Stimulated activated CD4-positive, alpha-beta T cell treated with anti-CD3 and anti-CD28 coated beads, Interleukin-4, amount 100 ng/mL, for 4 hours (primary cell): ENCODE measurements around the gene RGS13.

Experiments
- DNase-seq, 2 experiments: peaks; one replicate each; pipeline ENCODE4 v3.0.0-alpha.2; 2020

Gene RGS13, protein sequence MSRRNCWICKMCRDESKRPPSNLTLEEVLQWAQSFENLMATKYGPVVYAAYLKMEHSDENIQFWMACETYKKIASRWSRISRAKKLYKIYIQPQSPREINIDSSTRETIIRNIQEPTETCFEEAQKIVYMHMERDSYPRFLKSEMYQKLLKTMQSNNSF

GRCh38 chr1:192635939-192636338 is at the start of gene RGS13:
Gene RGS13 (plus strand): TSS chr1:192636147. CDS start chr1:192644335, 8,188 bp downstream.
- DNase-seq: no peak

DNA sequence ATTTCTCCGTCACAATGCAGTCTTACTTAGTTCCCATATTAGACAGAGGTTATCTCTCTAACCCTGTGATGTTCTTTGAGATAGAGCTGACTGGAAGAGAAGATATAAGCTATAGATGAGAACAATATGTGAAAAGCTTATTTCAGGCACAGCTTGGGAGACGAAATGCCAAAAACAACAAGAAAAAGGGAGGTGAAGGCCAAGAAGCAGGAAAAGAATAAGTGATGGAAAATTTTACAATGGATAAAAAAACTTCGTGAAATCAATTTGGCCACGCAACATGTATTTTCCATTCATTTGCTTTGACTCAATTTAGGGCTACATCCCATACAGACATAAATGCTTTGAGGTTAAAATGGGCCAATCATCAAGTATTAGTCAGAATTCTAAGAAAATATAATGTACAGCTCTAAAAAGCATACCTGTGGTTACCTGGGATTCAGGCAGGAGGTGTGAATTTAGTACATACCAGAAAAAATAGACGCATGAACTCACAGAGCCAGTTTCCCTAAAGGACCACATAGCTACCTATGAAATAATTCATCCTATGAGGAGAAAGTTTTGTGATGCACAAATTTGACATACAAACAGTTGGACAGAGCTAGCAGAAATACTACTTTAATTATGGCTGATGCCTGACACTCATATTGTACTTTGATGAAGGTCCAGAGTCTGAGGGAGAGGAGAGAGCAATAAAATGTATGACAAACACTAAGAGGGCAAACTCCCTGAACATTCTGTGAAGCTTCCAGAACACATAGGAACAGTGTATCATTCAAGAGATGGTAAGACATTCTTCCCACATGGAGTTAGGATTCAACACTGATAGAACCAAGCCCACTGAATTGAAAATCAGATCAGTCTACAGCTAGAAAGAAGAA is 48.3 kb upstream of the RGS13 start:
- no peak for DNase-seq

- DNase-seq: no peak
Observed at GRCh38 chr1:192588546-192588945, 47.4 kb upstream of the RGS13 start.

GRCh38 chr1:192589813-192590212 is 46.1 kb upstream of the RGS13 start:
- DNase-seq: no peak

GRCh38 chr1:192592517-192592916 is 43.4 kb upstream of the RGS13 start:
- no peak for DNase-seq

DNA sequence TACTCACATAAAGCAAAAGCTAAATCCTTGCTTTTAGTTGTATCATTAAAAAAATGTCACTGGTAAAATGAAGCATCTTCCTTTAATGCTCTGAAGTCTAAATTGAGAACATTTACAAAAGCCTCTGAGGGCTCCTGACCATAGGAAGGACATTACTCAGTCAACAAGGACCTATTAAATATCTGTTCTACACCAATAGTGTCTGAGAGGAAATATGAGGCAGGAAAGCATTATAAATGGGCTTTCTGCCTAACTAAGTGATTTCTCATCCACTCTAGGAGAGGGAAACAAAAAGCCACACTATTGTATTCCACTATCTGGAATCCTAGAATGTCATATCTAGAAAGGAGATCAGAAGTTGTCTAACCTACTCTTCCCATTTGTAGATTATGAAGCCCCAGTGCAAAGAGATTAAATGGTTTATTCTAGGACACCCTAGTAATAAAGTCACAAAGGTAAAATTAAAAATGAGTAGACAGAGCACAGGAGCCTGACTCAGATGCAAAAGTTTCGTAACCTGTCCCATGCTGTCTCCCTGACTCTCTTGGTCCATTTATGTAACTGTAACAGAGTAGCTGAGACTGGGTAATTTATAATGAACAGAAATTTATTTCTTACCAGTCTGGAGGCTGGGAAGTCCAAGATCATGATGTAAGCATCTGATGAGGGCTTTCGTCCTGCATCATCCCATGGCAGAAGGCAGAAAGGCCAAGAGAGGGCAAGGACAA is 42.8 kb upstream of the RGS13 start:
- DNase-seq: no peak

DNA sequence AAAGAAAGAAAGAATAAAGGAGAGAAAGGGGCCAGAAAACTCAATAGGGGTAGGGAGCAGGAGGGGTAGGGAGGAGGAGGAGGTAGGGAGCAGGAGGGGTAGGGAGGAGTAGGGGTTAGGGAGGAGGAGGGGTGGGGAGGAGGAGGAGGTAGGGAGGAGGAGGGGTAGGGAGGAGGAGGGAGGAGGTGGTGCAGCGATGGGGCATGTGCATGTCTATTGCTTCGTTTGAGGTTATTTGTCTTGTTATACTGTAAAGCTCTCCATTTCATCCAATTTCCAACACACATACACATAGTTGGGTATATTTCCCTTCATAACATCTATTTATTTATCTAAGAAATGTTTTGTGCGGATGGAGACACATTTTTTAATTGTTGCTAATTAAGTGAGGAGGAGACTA is 40.6 kb upstream of the RGS13 start:
- no peak for DNase-seq

- no peak for DNase-seq
Observed at GRCh38 chr1:192598589-192598988, 37.4 kb upstream of the RGS13 start.

- no peak for DNase-seq
Observed at GRCh38 chr1:192600275-192600674, 35.7 kb upstream of the RGS13 start.

DNA sequence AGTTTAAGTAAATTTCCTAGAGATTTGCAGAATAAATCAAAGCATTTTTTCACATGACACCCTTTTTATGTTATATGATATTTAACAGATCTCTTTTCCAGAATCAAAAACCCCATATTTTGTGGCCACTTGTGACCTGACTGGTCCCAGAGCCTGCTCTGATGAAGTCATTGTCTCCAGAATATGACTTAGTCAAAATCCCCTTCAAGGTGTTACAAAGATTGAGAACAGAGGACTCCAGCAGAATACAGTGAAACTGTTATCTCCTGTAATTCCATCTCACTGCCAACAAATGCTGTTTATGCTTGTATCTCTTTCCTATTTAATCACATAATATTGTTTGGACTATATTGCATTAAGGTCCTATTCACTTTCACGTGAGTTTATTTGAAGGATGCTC is 34.8 kb upstream of the RGS13 start:
- DNase-seq: no peak

DNA sequence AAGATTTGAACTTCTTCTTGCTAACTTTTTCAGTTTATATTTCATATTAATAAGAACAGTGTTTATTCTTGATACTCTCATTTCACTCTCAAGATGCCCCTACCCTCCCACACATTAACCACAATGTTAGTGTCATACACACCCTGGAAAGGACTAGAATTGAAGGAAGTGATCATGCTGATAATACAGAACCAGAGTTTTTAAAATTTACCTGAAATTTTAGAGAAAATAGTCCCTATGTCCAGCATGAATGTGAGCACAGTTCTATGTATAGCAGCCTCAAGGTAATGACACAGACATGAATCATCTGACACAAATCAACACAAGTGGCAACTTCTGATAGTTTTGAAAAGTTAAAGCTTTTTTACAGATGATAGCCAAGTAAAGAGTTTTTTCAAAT is 34.4 kb upstream of the RGS13 start:
- DNase-seq: no peak

DNA sequence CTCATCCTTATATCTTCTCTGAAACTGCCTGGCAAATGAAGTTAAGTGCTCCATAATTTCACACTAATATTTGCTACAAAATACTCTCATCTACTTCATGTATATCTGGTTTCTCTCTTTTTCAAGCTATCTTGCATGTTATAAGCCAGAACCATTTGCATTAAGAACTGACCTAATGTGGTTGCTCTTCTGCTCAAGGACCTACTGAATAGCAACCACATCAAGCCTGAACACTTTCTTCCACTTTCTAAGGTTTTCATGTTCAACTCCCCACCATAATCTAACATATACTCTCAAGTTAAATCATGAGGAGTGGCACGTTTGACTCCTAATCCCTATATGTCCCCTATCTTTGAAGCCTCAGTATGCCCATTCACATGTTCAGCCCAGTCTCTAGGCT is 33.2 kb upstream of the RGS13 start:
- DNase-seq: no peak

DNA sequence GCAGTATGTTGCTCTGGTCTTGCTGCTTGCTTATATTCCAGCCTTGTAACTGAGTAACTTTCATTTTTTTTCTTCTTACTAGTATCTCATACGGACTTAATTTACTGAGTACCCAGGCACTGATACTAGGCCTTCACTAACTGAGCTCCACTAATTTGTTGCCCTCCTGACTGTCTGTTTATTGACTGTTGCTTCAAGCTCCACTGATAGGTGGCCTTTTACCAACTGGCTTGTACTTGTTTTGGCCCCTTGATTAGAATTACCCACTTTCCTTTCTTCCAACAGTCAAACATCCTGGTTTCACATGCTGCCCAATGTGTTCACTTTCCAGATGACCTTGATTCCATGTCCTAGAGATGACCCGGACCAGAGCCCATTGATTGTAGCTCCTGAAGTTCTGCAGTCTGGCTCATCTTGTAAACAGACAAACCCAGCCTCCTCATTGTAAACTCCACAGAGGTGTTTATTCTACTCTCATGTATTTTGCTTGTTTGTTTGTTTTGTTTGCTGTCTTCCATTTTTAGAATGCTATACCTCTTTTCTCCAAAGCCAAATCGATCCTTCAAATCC is 32.6 kb upstream of the RGS13 start:
- DNase-seq: no peak

DNA sequence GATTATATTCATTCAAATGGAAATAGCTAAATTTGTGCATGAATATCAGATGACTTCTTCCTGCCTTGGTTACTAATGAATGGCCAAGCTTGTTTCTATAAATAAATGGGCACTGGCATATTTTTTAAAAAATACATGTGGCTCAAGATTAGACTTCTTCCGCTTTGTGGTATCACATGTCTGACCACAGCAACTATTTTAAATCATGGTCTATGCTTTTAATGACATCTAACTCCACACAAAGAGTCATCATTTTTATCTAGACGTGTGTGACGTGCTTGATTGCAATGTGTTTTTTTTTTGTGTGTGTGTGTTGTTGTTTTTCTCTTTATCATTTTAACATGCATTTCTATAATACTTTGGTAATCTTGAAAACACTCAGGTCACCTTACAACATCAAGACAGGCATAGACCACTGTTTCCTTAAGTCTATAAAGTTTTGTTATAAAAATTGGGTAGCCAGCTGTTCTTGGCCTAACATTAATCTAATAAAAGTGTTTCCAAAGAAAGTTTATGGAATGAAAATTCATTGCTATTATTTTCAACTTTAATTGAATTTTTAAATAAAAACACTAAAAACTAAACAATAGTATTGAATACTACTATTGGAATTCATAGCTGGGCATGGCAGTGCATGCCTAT is 30.8 kb upstream of the RGS13 start:
- DNase-seq: no peak

GRCh38 chr1:192608671-192609070 is 27.3 kb upstream of the RGS13 start:
- no peak for DNase-seq

GRCh38 chr1:192609110-192610079 is 26.6 kb upstream of the RGS13 start:
- DNase-seq: peak; percentile 14 to 53

DNA sequence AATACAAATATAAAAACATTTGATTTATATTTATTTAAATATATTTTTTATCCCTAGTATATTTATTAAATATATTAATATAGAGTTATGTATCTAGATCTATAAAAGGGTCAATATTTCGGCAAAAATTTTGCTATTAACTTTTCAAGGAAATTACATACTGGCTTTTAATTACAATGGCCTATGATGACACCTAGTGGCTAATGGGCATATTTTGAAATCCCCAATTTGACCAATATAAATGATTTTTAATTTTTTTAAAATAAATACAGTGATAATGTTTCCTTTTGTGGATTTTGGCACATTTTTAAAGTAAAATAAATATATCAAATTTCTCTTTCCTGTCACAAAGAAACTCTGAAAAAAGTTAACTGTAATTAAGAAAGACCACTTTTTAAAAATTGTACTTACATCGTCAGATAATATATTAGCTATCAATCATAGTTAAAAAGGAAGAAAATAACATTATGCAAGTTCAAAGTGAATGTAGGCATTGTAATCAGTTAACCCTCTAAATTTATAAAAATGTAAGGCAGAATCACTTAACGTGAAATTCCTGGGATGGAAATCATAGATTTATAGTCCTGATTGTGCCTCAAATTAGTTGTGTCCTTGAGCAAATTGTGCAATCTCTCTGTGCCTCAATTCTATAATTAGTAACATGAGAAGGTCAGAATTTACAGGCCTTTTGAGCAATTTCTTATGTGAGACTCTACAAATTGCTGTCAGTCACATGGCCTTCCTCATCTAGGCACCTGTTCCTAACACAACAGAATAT is 25.6 kb upstream of the RGS13 start:
- no peak for DNase-seq

DNA sequence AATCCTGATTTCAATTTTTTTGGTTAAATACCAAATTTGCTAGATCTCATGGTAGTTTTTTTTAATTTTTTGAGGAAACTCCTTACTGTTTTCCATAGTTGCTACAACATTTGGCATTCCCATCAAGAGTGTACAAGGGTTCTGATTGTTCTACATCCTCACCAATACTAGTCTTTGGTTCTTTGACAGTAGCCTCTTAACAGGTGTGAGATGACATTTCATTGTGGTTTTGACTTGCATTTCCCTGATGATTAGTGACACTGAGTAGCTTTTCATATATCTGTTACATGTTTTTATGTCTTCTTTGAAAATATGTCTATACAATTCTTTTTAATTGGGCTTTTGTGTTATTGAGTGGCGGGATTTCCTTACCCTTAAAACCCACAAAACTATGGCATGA is 20.9 kb upstream of the RGS13 start:
- no peak for DNase-seq

- DNase-seq: no peak
Observed at GRCh38 chr1:192620071-192620635, 15.8 kb upstream of the RGS13 start.

GRCh38 chr1:192626366-192627179 is 9.4 kb upstream of the RGS13 start:
- no peak for DNase-seq
